ENCODE data around the gene GLRX. TPM values are rescaled to one million over a fixed set of nuclear protein-coding genes. Genes with fewer than 3 reads are reported as not detected.

The GLRX gene
- total RNA-seq, 1 donor, result 31.6 TPM

- H3K4me3 ChIP-seq (ENCODE audit: low read depth, low read length), result no peak overlapping the region
- peak; percentile 73 for DNase-seq (ENCODE audit: low read depth)
- no peak for TF ChIP-seq CTCF (IDR thresholded peaks at IDR 0.05; ENCODE audit: insufficient read depth, low read length)
Measured at GRCh38 chr5:95843733-95844223, 21.3 kb upstream of the GLRX start.

DNA sequence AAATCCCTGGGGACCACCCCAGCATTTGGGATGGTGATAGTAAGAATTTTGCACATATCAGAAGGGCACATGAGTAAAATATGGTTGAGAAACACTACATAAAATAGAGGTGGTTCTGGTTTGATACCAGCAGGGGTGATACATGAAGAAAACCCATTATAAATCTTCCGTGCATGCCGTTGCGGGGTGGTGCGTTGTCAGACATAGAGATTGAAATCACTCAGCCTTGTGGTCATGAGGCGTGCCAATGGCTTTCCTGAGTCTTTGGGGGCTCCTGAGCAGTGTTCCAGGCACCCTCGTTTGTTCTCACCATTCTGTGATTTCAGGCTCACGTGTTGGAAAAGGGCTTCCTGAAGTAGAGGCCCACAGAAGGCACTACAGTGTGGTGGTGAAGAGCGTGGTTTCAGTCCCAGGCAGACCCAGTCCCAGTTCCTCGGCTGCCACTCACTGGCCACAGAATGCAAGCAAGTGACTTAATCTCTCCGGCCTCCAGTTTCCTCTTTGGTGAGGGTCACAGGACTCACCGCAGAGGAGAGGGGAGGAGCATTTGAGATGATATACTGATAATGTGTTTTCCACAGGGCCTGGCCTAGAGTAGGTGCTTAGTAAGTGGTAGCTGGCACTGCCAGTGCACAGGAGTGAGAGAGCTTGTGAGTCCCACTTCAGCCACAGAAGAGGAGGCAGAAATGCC, 20.5 kb upstream of the GLRX start:
- H3K4me3 ChIP-seq (ENCODE audit: low read depth, low read length), result no peak overlapping the region
- no peak for TF ChIP-seq CTCF (IDR thresholded peaks at IDR 0.05; ENCODE audit: insufficient read depth, low read length)
- DNase-seq (ENCODE audit: low read depth), result peak; percentile 41

DNA sequence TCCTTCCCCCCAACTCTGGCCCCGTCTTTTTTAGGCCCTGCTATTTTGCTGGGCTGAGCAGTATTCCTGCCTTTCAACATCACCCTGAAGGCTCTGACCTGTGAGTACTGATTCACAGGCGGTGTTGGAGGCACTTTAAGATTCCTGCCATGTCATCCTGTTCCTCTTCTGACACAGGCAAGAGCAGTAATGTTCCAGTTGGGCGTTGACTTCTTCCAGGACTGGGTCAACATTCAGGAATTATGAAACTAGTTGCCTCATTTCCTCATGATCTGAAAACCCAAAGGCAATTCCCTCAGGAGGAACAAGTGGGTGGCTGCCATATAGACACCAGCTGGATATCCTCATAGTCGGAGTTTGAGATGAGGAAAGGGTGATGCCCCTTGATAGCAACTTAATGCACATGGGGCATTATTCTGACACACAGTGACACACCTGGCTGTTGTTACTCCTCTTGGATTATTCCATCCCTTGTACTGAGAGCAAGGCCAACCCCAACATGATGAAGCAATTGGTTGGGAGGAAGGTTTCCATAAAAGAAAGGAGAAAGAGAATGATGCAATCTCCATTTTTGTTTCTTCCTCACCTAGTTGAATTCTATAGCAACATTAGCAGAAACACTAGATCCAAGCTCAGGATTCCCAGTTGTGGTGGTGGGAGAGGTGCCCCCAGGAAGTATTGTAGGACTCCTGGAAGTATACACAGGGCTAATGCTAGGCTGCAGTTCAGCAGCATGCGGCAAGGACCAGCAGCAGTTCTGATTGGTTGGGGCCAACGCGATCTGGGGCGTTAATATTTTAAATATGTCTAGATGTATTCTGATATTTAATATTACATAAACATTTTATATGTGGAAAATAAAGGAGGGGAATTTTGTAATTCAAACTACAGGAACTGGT, 19.6 kb upstream of the GLRX start:
- TF ChIP-seq CTCF (IDR thresholded peaks at IDR 0.05; ENCODE audit: insufficient read depth, low read length), result no peak
- no peak overlapping the region for H3K4me3 ChIP-seq (ENCODE audit: low read depth, low read length)
- DNase-seq (ENCODE audit: low read depth), result peak; percentile 97

DNA sequence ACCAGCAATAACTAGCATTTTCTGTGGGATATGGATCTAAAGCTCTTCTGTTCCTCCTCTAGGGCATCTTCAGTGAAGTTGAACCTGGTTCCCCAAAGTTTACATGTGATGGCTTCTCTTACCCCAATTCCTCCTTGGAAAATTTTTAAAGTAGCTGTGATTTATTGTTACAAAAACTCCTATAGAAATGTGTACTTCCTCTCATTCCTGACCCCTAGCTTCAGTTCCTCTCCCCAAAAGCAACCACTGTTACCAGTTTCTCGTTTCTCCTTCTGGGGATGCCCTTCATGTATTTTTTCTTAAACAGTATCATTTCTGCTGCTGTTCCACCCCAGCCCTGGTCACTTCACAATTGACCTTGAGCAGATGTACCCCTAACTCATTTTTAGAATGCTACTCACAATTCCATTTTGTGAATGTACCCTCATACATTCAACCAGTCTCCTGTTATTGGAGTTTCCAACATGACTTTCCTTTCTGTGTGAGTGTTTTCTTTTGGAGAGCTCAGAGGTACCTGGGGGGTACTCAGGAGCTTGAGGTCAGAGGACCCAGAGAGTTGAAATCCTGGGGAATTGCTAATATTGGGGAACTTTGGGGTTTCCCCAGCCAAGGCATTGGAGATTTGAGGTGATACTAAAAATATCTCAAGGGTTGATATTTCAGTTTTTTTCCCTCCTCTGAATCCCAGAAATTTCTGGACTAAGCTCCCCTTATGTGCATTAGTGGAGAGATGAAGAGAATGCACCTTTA, 18.6 kb upstream of the GLRX start:
- no peak for DNase-seq (ENCODE audit: low read depth)
- no peak for TF ChIP-seq CTCF (IDR thresholded peaks at IDR 0.05; ENCODE audit: insufficient read depth, low read length)
- no peak overlapping the region for H3K4me3 ChIP-seq (ENCODE audit: low read depth, low read length)

GRCh38 chr5:95839658-95840057, 17.1 kb upstream of the GLRX start:
- no peak overlapping the region for H3K4me3 ChIP-seq (ENCODE audit: low read depth, low read length)
- no peak for DNase-seq (ENCODE audit: low read depth)
- TF ChIP-seq CTCF (IDR thresholded peaks at IDR 0.05; ENCODE audit: insufficient read depth, low read length), result no peak

GRCh38 chr5:95838556-95838955, 16.0 kb upstream of the GLRX start:
- no peak for TF ChIP-seq CTCF (IDR thresholded peaks at IDR 0.05; ENCODE audit: insufficient read depth, low read length)
- H3K4me3 ChIP-seq (ENCODE audit: low read depth, low read length), result no peak overlapping the region
- DNase-seq (ENCODE audit: low read depth), result no peak

Data from fibroblast of the aortic adventitia (primary cell).